NCI-H2196 treated with DMSO at 0.1 percent for 48 hours (cell line): ENCODE results near the gene ARID3C.

ENCODE experiments used
- DNase-seq: peaks from one replicate; lab custom pipeline; 2025; ENCODE audit not compliant: unreplicated experiment; lab: John Stamatoyannopoulos, UW

The ARID3C gene

DNA sequence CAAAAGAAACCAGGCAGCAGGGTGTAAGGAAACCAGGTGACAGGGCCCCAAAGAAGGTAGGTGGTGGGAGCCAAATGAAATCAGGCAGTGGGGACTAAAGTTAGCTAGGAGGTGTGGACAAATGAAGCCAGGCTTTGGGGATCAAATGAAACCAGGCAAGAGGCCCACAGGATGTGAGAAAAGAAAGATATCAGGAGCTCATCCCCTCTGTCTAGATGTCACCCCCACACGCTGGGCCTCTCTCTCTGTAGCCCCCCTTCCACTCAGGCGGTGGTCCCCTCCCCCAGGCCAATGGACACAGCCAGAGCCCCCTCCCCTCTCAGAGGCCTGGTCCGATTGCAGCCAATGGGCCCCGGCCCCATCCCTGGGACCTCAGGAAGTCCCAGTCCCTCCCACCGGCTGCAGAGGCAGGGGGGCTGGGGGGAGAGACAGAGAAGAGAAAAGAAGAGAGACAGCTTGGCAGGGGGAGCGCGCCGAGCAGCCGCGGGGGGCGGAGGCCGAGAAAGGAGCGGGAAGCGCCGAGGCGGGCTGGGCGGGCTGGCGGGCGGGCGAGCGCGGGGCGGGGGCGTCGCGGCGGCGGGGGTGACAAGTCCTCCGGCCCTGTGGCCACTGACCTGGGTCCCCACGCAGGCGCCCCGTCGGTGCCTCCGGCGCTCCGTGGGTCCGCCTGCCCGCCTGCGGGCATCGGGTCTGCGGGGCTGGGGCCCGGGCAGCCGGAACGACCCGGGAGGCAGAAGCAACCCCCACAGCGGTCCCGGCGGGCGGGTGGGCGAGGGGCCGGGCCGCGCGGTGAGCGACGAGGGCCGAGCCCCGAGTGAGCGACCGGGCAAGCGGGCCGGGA is 51.2 kb downstream of the ARID3C start:
- no peak for DNase-seq

DNA sequence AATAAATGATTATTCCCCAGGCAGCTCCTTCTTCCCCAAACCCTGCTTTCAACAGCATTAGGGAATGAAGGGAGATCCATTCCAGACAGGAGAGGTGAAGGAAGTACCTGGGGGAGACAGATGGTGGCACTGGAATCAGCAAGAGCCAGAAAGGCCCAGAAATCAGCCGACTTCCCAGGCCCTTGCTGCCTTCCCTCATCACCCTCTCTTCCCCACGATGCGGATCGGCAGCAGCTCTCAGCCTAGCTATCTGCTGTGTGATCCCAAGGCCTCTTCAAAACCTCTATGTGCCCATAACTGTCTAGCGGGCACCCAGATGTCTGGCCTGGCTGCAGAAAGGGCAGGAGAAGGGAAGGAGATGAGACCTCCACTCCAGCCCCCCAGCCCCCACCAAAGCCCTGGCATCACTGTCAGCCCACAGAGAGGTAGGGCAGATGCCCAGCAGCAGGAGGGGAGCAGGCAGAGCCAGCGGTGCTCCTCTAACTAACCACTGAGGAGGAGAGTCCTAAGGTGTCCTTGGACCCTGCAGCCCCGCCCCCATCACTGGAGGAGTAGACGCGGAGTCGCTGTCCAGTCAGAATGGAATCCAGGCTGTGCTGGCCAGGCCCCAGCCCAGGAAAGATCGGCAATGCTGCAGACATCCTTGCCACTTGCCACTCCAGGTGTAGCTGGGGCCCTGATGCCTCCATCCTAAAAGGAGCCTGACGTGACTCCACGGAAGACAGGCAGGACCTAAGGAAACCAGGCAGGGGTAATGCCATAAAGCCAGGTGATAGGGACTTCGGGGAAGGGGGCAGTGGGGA is 52.1 kb downstream of the ARID3C start:
- DNase-seq = no peak

DNA sequence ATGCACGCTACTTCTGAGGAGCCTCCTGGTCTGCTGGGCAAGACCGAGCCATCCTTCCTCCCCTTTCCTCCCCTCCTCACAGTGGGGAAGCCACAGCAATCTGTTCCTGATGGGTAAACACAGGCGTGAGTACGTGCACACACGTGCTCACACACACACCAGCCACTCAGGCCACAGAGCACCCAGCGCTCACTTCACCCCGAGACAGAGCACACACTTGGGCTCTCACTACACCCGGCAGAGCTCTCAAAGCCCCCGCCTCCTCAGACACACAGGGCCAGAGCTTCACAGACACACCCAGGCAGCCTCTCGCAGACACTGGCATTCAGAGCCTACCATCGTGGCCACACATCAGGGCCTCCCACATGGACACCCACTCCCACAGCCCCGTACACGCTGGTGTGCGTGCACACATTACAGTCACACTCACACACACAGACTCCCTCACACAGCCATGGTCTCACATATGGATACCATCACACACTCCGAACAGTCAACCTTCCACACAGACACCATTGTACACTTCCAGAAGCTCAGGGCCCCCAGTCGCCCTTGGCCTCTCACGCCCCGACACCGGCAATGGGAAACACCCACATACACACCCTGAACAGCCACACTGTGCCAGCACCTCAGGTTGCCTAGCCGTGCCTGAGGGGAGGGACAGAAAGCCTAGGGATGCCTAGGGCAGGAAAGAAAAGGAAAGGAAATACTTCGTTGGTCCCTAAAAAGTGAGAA is 52.8 kb downstream of the ARID3C start:
- DNase-seq = no peak

DNA sequence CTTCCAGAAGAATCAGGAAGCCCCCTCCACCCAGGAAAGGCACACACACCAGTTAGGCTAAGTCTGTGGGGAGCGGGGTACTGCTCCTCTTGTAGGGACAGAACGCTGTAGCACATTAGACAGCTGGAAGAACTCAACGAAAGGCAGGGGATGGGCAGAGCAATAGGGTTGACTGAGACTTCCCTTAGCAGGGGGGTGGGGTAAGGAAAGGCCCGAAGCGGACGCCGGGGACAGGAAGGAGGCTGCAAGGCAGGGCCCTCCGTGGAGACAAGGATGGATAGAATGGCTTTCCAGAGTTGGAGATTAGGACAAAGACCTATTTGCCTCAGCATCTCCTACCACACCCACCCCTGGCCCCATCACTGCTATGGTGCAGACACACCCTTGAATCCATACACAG is 53.6 kb downstream of the ARID3C start:
- no peak for DNase-seq

- no peak for DNase-seq
Measured at GRCh38 chr9:34574571-34574970, 54.3 kb downstream of the ARID3C start.

- DNase-seq = no peak
Measured at GRCh38 chr9:34573599-34574325, 55.1 kb downstream of the ARID3C start.

DNA sequence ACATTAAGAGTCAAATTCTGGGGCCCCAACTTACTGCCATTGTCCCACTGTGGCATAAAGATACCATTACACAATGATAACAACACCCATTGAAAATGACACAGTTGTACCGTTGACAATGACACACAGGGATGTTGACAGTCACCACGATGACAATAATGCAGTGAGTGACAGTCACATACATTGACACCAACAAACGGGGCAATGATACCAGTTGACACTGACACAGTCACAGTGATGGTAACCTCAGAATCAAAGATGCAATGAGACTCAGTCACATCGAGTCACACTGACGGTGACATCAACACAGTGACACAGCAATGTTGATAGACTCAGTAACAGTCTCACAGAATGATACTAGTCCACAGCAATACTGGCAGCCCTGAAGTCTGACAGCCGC is 56.2 kb downstream of the ARID3C start:
- no peak for DNase-seq

DNA sequence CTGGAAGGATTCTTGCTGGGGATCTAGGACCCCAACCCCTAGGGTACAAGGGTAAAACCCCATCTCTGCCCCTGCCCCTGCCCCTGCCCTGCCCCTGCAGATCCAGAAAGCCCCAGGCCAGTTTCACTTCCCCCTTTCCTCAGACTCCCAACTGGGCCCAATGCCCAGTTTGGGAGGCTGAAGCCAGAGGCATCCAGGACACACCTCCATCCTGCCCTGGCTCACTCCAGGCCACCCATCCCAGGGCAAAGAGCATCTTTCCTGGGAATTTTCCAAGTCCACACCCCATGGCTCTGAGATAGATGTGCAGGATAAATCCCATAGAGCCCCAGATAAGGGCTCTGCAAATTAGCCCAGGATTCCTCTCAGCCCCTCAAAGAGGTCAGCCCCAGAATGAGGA is 56.8 kb downstream of the ARID3C start:
- DNase-seq = no peak

DNA sequence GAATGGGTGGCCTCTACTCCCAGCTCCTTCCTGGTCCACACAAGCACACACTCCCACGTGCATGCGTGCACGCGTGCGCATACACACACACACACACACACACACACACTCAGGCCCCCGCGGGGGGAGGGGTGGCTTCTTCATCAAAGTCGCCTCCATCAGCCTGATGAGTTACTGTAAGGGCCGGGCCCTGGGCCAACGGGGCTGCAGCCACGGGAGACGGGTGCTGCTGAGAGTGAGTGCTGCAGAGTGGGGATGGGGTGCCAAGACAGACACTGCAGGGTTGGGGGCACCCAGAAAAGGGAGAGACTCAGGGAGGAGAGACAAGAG is 57.4 kb downstream of the ARID3C start:
- no peak for DNase-seq
